Caco-2 (cell line): ENCODE measurements around the gene NETO1. TPM values are rescaled to one million over a fixed set of nuclear protein-coding genes. Genes with fewer than 3 reads are reported as not detected.

Source experiments
- BruUV-seq: library from RNA; stranded (reverse); fragments of 400-500 nt; replicated peaks from 2 replicates; lab custom pipeline; 2021; lab: Mats Ljungman, UMichigan
- CTCF ChIA-PET: fragments of 300-600 bp; sonication (Branson Sonifier 250); formaldehyde crosslinking; loops from one replicate; lab custom pipeline; 2022; ENCODE audit warnings: antibody characterized with exemption; lab: Charles Lee
- POLR2A ChIA-PET: fragments of 300-600 bp; sonication (Branson Sonifier 250); formaldehyde crosslinking; loops from one replicate; lab custom pipeline; 2022; ENCODE audit warnings: antibody characterized with exemption; lab: Charles Lee
- DNase-seq, 2 experiments: peaks; one replicate each; pipeline versions ENCODE4 v3.0.0 to v3.0.0-alpha.2; 2020 to 2022
- H3K27me3 ChIP-seq: replicated peaks from 2 replicates; pipeline ENCODE4 v1.6.0; 2011; ENCODE audit warnings: low read length; ENCODE audit not compliant: control insufficient read depth, insufficient read depth
- H3K36me3 ChIP-seq: 2 replicates; pipeline ENCODE4 v1.5.1; 2011; ENCODE audit warnings: low read length; ENCODE audit not compliant: control insufficient read depth, insufficient read depth
- H3K4me1 ChIP-seq: fragments of 250-450 bp; sonication (Bioruptor Pico); 2 replicates; pipeline ENCODE4 v1.5.1; 2020; ENCODE audit warnings: mild to moderate bottlenecking
- H3K4me3 ChIP-seq: 2 replicates; pipeline ENCODE4 v1.5.1; 2011; ENCODE audit warnings: low read depth, mild to moderate bottlenecking, control low read depth, low read length
- H3K9me3 ChIP-seq: fragments of 250-450 bp; sonication (Bioruptor Pico); 2 replicates; pipeline ENCODE4 v1.5.1; 2020; ENCODE audit warnings: mild to moderate bottlenecking, moderate library complexity
- H3K27ac Mint-ChIP-seq: one replicate; pipeline ENCODE4 v1.8.0; 2022; ENCODE audit warnings: mixed read lengths; ENCODE audit not compliant: unreplicated experiment
- H3K27me3 Mint-ChIP-seq: one replicate; pipeline ENCODE4 v1.8.0; 2022; ENCODE audit warnings: mixed read lengths; ENCODE audit not compliant: insufficient read depth, unreplicated experiment
- H3K36me3 Mint-ChIP-seq: one replicate; pipeline ENCODE4 v1.8.0; 2022; ENCODE audit warnings: mild to moderate bottlenecking, mixed read lengths; ENCODE audit not compliant: insufficient read depth, unreplicated experiment
- H3K4me1 Mint-ChIP-seq: one replicate; pipeline ENCODE4 v1.8.0; 2022; ENCODE audit warnings: low read depth, mixed read lengths; ENCODE audit not compliant: unreplicated experiment
- H3K4me3 Mint-ChIP-seq: one replicate; pipeline ENCODE4 v1.8.0; 2022; ENCODE audit warnings: mild to moderate bottlenecking, moderate library complexity, mixed read lengths; ENCODE audit not compliant: unreplicated experiment
- H3K9me3 Mint-ChIP-seq: one replicate; pipeline ENCODE4 v1.8.0; 2022; ENCODE audit warnings: mixed read lengths; ENCODE audit not compliant: unreplicated experiment
- CTCF ChIP-seq, 2 experiments: fragments of 200-600 bp in 1 of 2; IDR thresholded peaks; 1 replicate in 1 of 2; 2 replicates in 1 of 2; pipeline versions ENCODE4 v1.5.1 to v1.8.0; 2011 to 2022; ENCODE audit warnings: antibody characterized with exemption in 1 of 2, control low read depth in 1 of 2, inconsistent platforms in 1 of 2, low read depth in 1 of 2, low read length in 1 of 2, mild to moderate bottlenecking in 1 of 2, moderate library complexity in 1 of 2; ENCODE audit not compliant: insufficient read depth in 1 of 2, severe bottlenecking in 1 of 2, unreplicated experiment in 1 of 2
- intact Hi-C: fragments of 100-400 bp; cut with micrococcal nuclease; formaldehyde crosslinking; loops from one replicate; pipeline ENCODE4 v1.10.0; 2022; ENCODE audit not compliant: unreplicated experiment
- total RNA-seq: library from RNA; stranded (reverse); gene quantifications from 2 replicates; pipeline ENCODE4 v1.2.3, GENCODE V29; 2022

NETO1 gene
- total RNA-seq, 1 experiment from 2014 or later = not detected

GRCh38 chr18:72866901-72867745 is 664 bp downstream of the NETO1 start:
- no TSS peak for BruUV-seq
- no peaks in the 10 kb centered on the region for H3K9me3 Mint-ChIP-seq
- intact Hi-C loops = no loop called here
- H3K27ac Mint-ChIP-seq = no peak overlapping the region
- no peaks in the 10 kb centered on the region for H3K36me3 ChIP-seq
- DNase-seq = no peak
- no peak overlapping the region for H3K4me3 Mint-ChIP-seq
- ChIA-PET CTCF (no interaction called here), POLR2A (no interaction called here)
- H3K4me1 Mint-ChIP-seq = no peaks in the 10 kb centered on the region
- H3K9me3 ChIP-seq = no peaks in the 10 kb centered on the region
- H3K27me3 ChIP-seq = no peaks in the 10 kb centered on the region
- H3K4me3 ChIP-seq = no peak overlapping the region
- no peaks in the 10 kb centered on the region for H3K4me1 ChIP-seq
- H3K36me3 Mint-ChIP-seq = no peaks in the 10 kb centered on the region
- no peak for TF ChIP-seq CTCF (IDR thresholded peaks at IDR 0.05; ENCODE audit: insufficient read depth in 1 of 2, low read depth in 1 of 2, low read length in 1 of 2, severe bottlenecking in 1 of 2, unreplicated experiment in 1 of 2)
- H3K27me3 Mint-ChIP-seq = no peaks in the 10 kb centered on the region

GRCh38 chr18:72866442-72866900 is 1.3 kb downstream of the NETO1 start:
- Mint-ChIP-seq H3K4me3 (no peak overlapping the region), H3K4me1 (no peaks in the 10 kb centered on the region), H3K36me3 (no peaks in the 10 kb centered on the region), H3K27me3 (no peaks in the 10 kb centered on the region), H3K27ac (no peak overlapping the region), H3K9me3 (no peaks in the 10 kb centered on the region)
- Histone ChIP-seq H3K4me1 (no peaks in the 10 kb centered on the region), H3K4me3 (no peak overlapping the region), H3K9me3 (no peaks in the 10 kb centered on the region), H3K27me3 (no peaks in the 10 kb centered on the region), H3K36me3 (no peaks in the 10 kb centered on the region)
- ChIA-PET CTCF (no interaction called here), POLR2A (no interaction called here)
- intact Hi-C loops = no loop called here
- no TSS peak for BruUV-seq
- TF ChIP-seq CTCF (IDR thresholded peaks at IDR 0.05; ENCODE audit: insufficient read depth in 1 of 2, low read depth in 1 of 2, low read length in 1 of 2, severe bottlenecking in 1 of 2, unreplicated experiment in 1 of 2) = no peak
- no peak for DNase-seq

- no peaks in the 10 kb centered on the region for H3K27me3 ChIP-seq
- H3K9me3 ChIP-seq = no peaks in the 10 kb centered on the region
- ChIA-PET POLR2A (no interaction called here), CTCF (no interaction called here)
- no peak overlapping the region for H3K4me3 ChIP-seq
- Mint-ChIP-seq H3K27me3 (no peaks in the 10 kb centered on the region), H3K4me1 (no peaks in the 10 kb centered on the region), H3K27ac (no peak overlapping the region), H3K9me3 (no peaks in the 10 kb centered on the region), H3K36me3 (no peaks in the 10 kb centered on the region), H3K4me3 (no peak overlapping the region)
- intact Hi-C loops = no loop called here
- no TSS peak for BruUV-seq
- no peak for TF ChIP-seq CTCF (IDR thresholded peaks at IDR 0.05; ENCODE audit: insufficient read depth in 1 of 2, low read depth in 1 of 2, low read length in 1 of 2, severe bottlenecking in 1 of 2, unreplicated experiment in 1 of 2)
- DNase-seq = no peak
- no peaks in the 10 kb centered on the region for H3K36me3 ChIP-seq
- no peaks in the 10 kb centered on the region for H3K4me1 ChIP-seq
These were observed 4.0 kb downstream of the NETO1 start for GRCh38 chr18:72863754-72864153.
